Heart left ventricle (tissue), 16 donors: ENCODE data around the gene TMEM270. TPM values are rescaled to one million over a fixed set of nuclear protein-coding genes. Genes with fewer than 3 reads are reported as not detected.
A peak's percentile ranks its signal among the peaks of the same experiment; 100 is the strongest.

ENCODE experiments used
- ATAC-seq, 4 donors: fragments of 200-7000 bp; cut with Tn5 transposase; one replicate each; pipeline ENCODE4 v1.9.1; 2020 to 2022; ENCODE audit warnings: moderate library complexity in 4 of 4, mild to moderate bottlenecking in 3 of 4, moderate number of reproducible peaks in 1 of 4
- DNase-seq, 5 donors: peaks; one replicate each; pipeline ENCODE4 v3.0.0-alpha.2; 2020
- H3K27ac ChIP-seq, 12 donors: fragments of 200-600 bp; sonication (generic) in 4 of 12; one replicate each; pipeline versions ENCODE4 v1.5.0 to v1.8.0; 2016 to 2022; ENCODE audit warnings: mild to moderate bottlenecking in 2 of 12
- H3K27me3 ChIP-seq, 9 donors: fragments of 200-600 bp; sonication (generic) in 2 of 9; one replicate each; pipeline versions ENCODE4 v1.5.1 to v1.8.0; 2016 to 2022; ENCODE audit warnings: mild to moderate bottlenecking in 3 of 9
- H3K36me3 ChIP-seq, 9 donors: fragments of 200-600 bp; sonication (generic) in 2 of 9; one replicate each; pipeline versions ENCODE4 v1.5.0 to v1.8.0; 2018 to 2022; ENCODE audit warnings: mild to moderate bottlenecking in 2 of 9
- H3K4me1 ChIP-seq, 12 donors: fragments of 200-600 bp; sonication (generic) in 4 of 12; one replicate each; pipeline versions ENCODE4 v1.5.0 to v1.8.0; 2016 to 2022; ENCODE audit warnings: mild to moderate bottlenecking in 3 of 12
- H3K4me3 ChIP-seq, 12 donors: fragments of 200-600 bp; sonication (generic) in 4 of 12; one replicate each; pipeline versions ENCODE4 v1.5.0 to v1.8.0; 2017 to 2022; ENCODE audit warnings: mild to moderate bottlenecking in 9 of 12, moderate library complexity in 4 of 12
- H3K9me3 ChIP-seq, 12 donors: fragments of 200-600 bp; sonication (generic) in 4 of 12; one replicate each; pipeline versions ENCODE4 v1.5.0 to v1.8.0; 2016 to 2022; ENCODE audit warnings: mild to moderate bottlenecking in 1 of 12
- CTCF ChIP-seq, 12 donors: fragments of 200-600 bp; sonication (generic) in 4 of 12; IDR thresholded peaks; one replicate each; pipeline versions ENCODE4 v1.5.0 to v1.8.0; 2018 to 2022; ENCODE audit warnings: antibody characterized with exemption in 12 of 12, mild to moderate bottlenecking in 5 of 12
- POLR2A ChIP-seq, 2 donors: fragments of 450-650 bp; IDR thresholded peaks; one replicate each; pipeline ENCODE4 v1.6.1; 2017; ENCODE audit warnings: antibody characterized with exemption in 2 of 2, mild to moderate bottlenecking in 2 of 2, moderate library complexity in 2 of 2
- WGBS, 4 donors: extraction: QIAGEN DNeasy Blood & Tissue Kit in 2 of 4; methylation state at CpG; one replicate each; pipeline versions ENCODE4 v1.1.5 to v1.1.7; 2013 to 2018; 5-methylcytosine and 5-hydroxymethylcytosine counted together
- intact Hi-C, 10 donors: fragments of 100-400 bp; cut with DNase I; formaldehyde crosslinking; loops; one replicate each; pipeline versions ENCODE4 v1.11.1 to v1.14.2; 2022
- polyA plus RNA-seq, 2 donors: library from polyadenylated mRNA; stranded (reverse); fragments of 200-250 nt; gene quantifications; one replicate each; pipeline ENCODE4 v1.2.3, GENCODE V29; 2013
- total RNA-seq, 9 donors: library from RNA; depleted of rRNA in 2 of 9; stranded (reverse); fragments of >200 nt in 2 of 9; fragmentation: NEBNext Ultra II Directional in 3 of 9; extraction: Animal tissue kit (Norgen Biotek cat#: 25700) in 3 of 9; gene quantifications; one replicate each; pipeline versions ENCODE4 v1.1.0 to v1.2.4, GENCODE V29; 2016 to 2023
- donor health status: ischemic (EF 13 %, LVEDD 7.1; RV severe dilation, severe dysfunction).
- donor health status: healthy with polysubstance abuse.
- donor health status: DM: no; HTN: yes; CAD: no.
- donor health status: DM: no; HTN: no; CAD: no.
- donor health status: ischemic (EF 25% LVEDD 6.9; RV normal size, moderate dysfunction).
- donor health status: ischemic (EF 25% LVEDD 5.7; RV mildly dilated, moderate dysfunction).
- donor health status: healthy.
- donor health status: DM: yes; HTN: yes; CAD: no.
- donor health status: ischemic (EF 35%, LVEDD 5.7; RV mildly dilated, moderate dysfunction).
- donor health status: nonischemic (EF 11% LVEDD 7.7; RV severe dilation, severe dysfunction).
- donor health status: DM: yes; HTN: yes; CAD: no.
- donor health status: PGD.
- donor health status: ischemic (EF 29% LVEDD 5.4; RV normal size, mild dysfunction).
- donor health status: nonischemic (EF 23%, LVEDD 6.1; RV moderate dilation, normal function).

Gene TMEM270
- total and polyA plus RNA-seq, 11 donors, result not detected

DNA sequence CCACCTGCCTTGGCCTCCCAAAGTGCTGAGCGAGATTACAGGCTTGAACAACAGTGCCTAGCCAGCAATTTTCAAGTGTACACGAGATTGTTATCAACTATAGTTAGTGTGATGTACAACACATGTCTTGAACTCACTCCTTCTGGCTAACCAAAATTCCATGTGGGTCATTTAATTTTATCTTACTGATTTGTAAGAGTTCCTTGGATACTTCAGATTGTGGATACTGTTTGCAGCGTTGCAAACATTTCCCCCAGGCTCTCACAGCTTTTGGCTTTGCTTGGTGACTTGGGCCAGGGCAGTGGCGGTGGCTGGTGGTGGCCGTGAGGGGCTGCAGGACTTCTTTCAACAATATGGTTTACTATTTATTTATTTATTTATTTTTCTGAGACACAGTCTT lies 8.5 kb upstream of the TMEM270 start:
- Histone ChIP-seq H3K4me3 (no peak overlapping the region), H3K9me3 (no peaks in the 10 kb centered on the region), H3K36me3 (no peaks in the 10 kb centered on the region), H3K27me3 (peaks cover 0 to 20% (median 0%) of the 10 kb centered on the region in 9 donors), H3K4me1 (peaks cover 0 to 24% (median 6%) of the 10 kb centered on the region in 12 donors), H3K27ac (peak overlapping the region in 1 of 12 donors; percentile 79)
- intact Hi-C loops, result loop anchor here in 4 of 10 donors (10.0 kb wide), 2 partner anchors 108 to 248 kb away; no protein-coding TSS in a partner anchor
- DNase-seq (peak in 1 of 5 donors; percentile 23), ATAC-seq (no peak)
- WGBS, 4 donors, result 58 to 72% (median 61%) methylated on average over 5 of the region's 5 CpGs
- TF ChIP-seq CTCF (IDR thresholded peaks at IDR 0.05) (no peak), POLR2A (IDR thresholded peaks at IDR 0.05) (no peak)

DNA sequence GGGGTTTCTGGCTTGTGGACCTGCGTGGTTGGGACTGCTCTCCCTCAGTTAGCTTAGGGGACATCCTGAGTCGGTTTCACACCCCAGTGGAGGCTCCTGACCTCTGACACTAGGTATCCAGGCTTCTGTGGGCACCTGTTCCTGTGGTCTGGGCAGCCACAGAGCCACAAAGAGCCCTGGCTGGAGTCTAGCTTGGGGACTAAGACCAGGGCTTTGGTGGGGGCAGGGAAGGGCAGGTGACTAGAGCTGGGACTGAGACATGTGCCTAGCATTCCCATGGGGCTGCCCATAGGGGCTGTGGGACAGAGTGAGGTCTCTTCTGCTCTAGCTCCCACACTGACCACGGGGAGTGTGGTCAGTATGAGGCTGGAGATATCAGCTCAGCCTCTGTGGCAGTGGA lies 4.0 kb upstream of the TMEM270 start:
- intact Hi-C loops, result loop anchor here in 6 of 10 donors (5.0 to 10.0 kb wide), 3 partner anchors 112 to 252 kb away; no protein-coding TSS in a partner anchor

GRCh38 chr7:73858807-73859206 lies 2.2 kb upstream of the TMEM270 start:
- 54 to 75% (median 60%) methylated on average over 2 of the region's 2 CpGs for WGBS, 4 donors
- no peak for ATAC-seq
- no peak for DNase-seq
- Histone ChIP-seq H3K27me3 (peaks cover 0 to 14% (median 0%) of the 10 kb centered on the region in 9 donors), H3K4me3 (no peak overlapping the region), H3K4me1 (peaks cover 0 to 7% (median 2%) of the 10 kb centered on the region in 12 donors), H3K36me3 (no peaks in the 10 kb centered on the region), H3K27ac (no peak overlapping the region), H3K9me3 (no peaks in the 10 kb centered on the region)
- TF ChIP-seq CTCF (IDR thresholded peaks at IDR 0.05) (no peak), POLR2A (IDR thresholded peaks at IDR 0.05) (no peak)
- intact Hi-C loops, result loop anchor here in 6 of 10 donors (5.0 to 10.0 kb wide), 3 partner anchors 114 to 254 kb away; no protein-coding TSS in a partner anchor

More for the DNA sequence above, 4.0 kb upstream of the TMEM270 start:
- Histone ChIP-seq H3K36me3 (no peaks in the 10 kb centered on the region), H3K27ac (no peak overlapping the region), H3K9me3 (no peaks in the 10 kb centered on the region), H3K27me3 (peaks cover 0 to 20% (median 0%) of the 10 kb centered on the region in 9 donors), H3K4me3 (no peak overlapping the region), H3K4me1 (peaks cover 0 to 9% (median 4%) of the 10 kb centered on the region in 12 donors)
- 24 to 67% (median 55%) methylated on average over 2 to 3 of the region's 3 CpGs for WGBS, 4 donors
- ATAC-seq (peak in 1 of 4 donors; percentile 19), DNase-seq (peak in 1 of 5 donors; percentile 13)
- TF ChIP-seq CTCF (IDR thresholded peaks at IDR 0.05), result no peak
- TF ChIP-seq POLR2A (IDR thresholded peaks at IDR 0.05), result no peak

GRCh38 chr7:73861305-73861704 lies 346 bp downstream of the TMEM270 start:
- Histone ChIP-seq H3K27me3 (peaks cover 0 to 7% (median 0%) of the 10 kb centered on the region in 9 donors), H3K9me3 (no peaks in the 10 kb centered on the region), H3K4me3 (no peak overlapping the region), H3K36me3 (no peaks in the 10 kb centered on the region), H3K27ac (no peak overlapping the region), H3K4me1 (no peaks in the 10 kb centered on the region)
- WGBS, 4 donors, result 89 to 95% (median 93%) methylated on average over 11 to 12 of the region's 12 CpGs
- ATAC-seq, result no peak
- intact Hi-C loops, result loop anchor here in 9 of 10 donors (10.0 kb wide), 5 partner anchors 113 to 543 kb away; no protein-coding TSS in a partner anchor
- no peak for TF ChIP-seq POLR2A (IDR thresholded peaks at IDR 0.05)
- no peak for TF ChIP-seq CTCF (IDR thresholded peaks at IDR 0.05)
- DNase-seq, result no peak
